HepG2 (cell line): ENCODE results near the gene OTC. TPM values are rescaled to one million over a fixed set of nuclear protein-coding genes. Genes with fewer than 3 reads are reported as not detected.

Experiments
- BRCA1 ChIP-seq: sonication (generic); formaldehyde crosslinking; IDR thresholded peaks from 2 replicates; pipeline ENCODE4 v1.4.0; 2020; ENCODE audit warnings: missing genetic modification reagents
- DPF2 ChIP-seq: sonication (generic); formaldehyde crosslinking; IDR thresholded peaks from 2 replicates; pipeline ENCODE4 v1.4.0; 2020; ENCODE audit warnings: mild to moderate bottlenecking, low read depth, missing genetic modification reagents, borderline replicate concordance
- E2F1 ChIP-seq: sonication (generic); formaldehyde crosslinking; IDR thresholded peaks from 2 replicates; pipeline ENCODE4 v1.5.0; 2020; ENCODE audit warnings: missing genetic modification reagents
- GZF1 ChIP-seq: sonication (generic); formaldehyde crosslinking; IDR thresholded peaks from 2 replicates; pipeline ENCODE4 v1.5.1; 2020; ENCODE audit warnings: mild to moderate bottlenecking, missing genetic modification reagents
- HDAC6 ChIP-seq: fragments of 200-600 bp; sonication (generic); IDR thresholded peaks from 2 replicates; pipeline ENCODE4 v1.7.0; 2017; ENCODE audit warnings: mild to moderate bottlenecking, antibody characterized with exemption, low read length, low read depth
- HMGA1 ChIP-seq: sonication (generic); formaldehyde crosslinking; conservative IDR thresholded peaks from 2 replicates; pipeline ENCODE4 v1.4.0; 2020; ENCODE audit warnings: missing genetic modification reagents
- IKZF4 ChIP-seq: sonication (generic); formaldehyde crosslinking; IDR thresholded peaks from 2 replicates; pipeline ENCODE4 v1.5.1; 2020; ENCODE audit warnings: borderline replicate concordance, mild to moderate bottlenecking, low read depth, missing genetic modification reagents; ENCODE audit errors: not compliant biosample characterization
- MIER2 ChIP-seq: IDR thresholded peaks from 2 replicates; pipeline ENCODE4 v1.6.1; 2016; ENCODE audit warnings: missing biosample characterization, missing genetic modification reagents
- MYC ChIP-seq: sonication (generic); formaldehyde crosslinking; IDR thresholded peaks from 2 replicates; pipeline ENCODE4 v1.9.0; 2021; ENCODE audit warnings: missing genetic modification reagents, borderline replicate concordance
- PHF5A ChIP-seq: IDR thresholded peaks from one replicate; pipeline ENCODE4 v1.6.1; 2018; ENCODE audit warnings: low read depth, missing genetic modification reagents; ENCODE audit not compliant: unreplicated experiment
- REL ChIP-seq: sonication (generic); formaldehyde crosslinking; conservative IDR thresholded peaks from 2 replicates; pipeline ENCODE4 v1.8.0; 2022; ENCODE audit warnings: mild to moderate bottlenecking, missing genetic modification reagents, moderate library complexity
- SALL1 ChIP-seq: sonication (generic); formaldehyde crosslinking; IDR thresholded peaks from 2 replicates; pipeline ENCODE4 v1.8.0; 2022; ENCODE audit warnings: mild to moderate bottlenecking, missing genetic modification reagents
- SAP130 ChIP-seq: IDR thresholded peaks from 2 replicates; pipeline ENCODE4 v1.6.1; 2016; ENCODE audit warnings: low read depth
- SKI ChIP-seq: fragments of 450-650 bp; IDR thresholded peaks from one replicate; pipeline ENCODE4 v1.6.1; 2018; ENCODE audit warnings: mild to moderate bottlenecking; ENCODE audit not compliant: partially characterized antibody
- SMYD3 ChIP-seq: sonication (generic); formaldehyde crosslinking; IDR thresholded peaks from 2 replicates; pipeline ENCODE4 v1.8.1; 2023; ENCODE audit warnings: mild to moderate bottlenecking, missing genetic modification reagents
- SP4 ChIP-seq: sonication (generic); formaldehyde crosslinking; IDR thresholded peaks from 2 replicates; pipeline ENCODE4 v1.8.1; 2023; ENCODE audit warnings: mild to moderate bottlenecking, missing genetic modification reagents
- SRSF1 ChIP-seq: fragments of 200-400 bp; formaldehyde crosslinking; optimal IDR thresholded peaks from 2 replicates; pipeline ENCODE3; 2017; ENCODE audit warnings: mild to moderate bottlenecking, low read depth, low read length, moderate library complexity
- SSRP1 ChIP-seq: IDR thresholded peaks from 2 replicates; pipeline ENCODE4 v1.6.1; 2016; ENCODE audit warnings: control low read depth
- THRA ChIP-seq: sonication (generic); formaldehyde crosslinking; IDR thresholded peaks from 2 replicates; pipeline ENCODE4 v1.4.0; 2020; ENCODE audit warnings: missing genetic modification reagents, borderline replicate concordance
- ZBTB8A ChIP-seq: sonication (generic); formaldehyde crosslinking; IDR thresholded peaks from 2 replicates; pipeline ENCODE4 v1.4.0; 2020; ENCODE audit warnings: mild to moderate bottlenecking, low read depth, missing genetic modification reagents, borderline replicate concordance
- ZFY ChIP-seq: sonication (generic); formaldehyde crosslinking; IDR thresholded peaks from 2 replicates; pipeline ENCODE4 v1.4.0; 2020; ENCODE audit warnings: missing genetic modification reagents
- ZKSCAN1 ChIP-seq: fragments of 150-350 bp; IDR thresholded peaks from 2 replicates; pipeline ENCODE4 v1.6.1; 2014; ENCODE audit warnings: low read length
- ZNF207 ChIP-seq: fragments of 450-650 bp; IDR thresholded peaks from 2 replicates; pipeline ENCODE4 v1.6.1; 2016; ENCODE audit warnings: antibody characterized with exemption, borderline replicate concordance
- ZNF232 ChIP-seq: sonication (generic); formaldehyde crosslinking; IDR thresholded peaks from 2 replicates; pipeline ENCODE4 v1.4.0; 2020; ENCODE audit warnings: missing genetic modification reagents, borderline replicate concordance
- ZNF253 ChIP-seq: sonication (generic); formaldehyde crosslinking; IDR thresholded peaks from 2 replicates; pipeline ENCODE4 v1.8.0; 2022; ENCODE audit warnings: mild to moderate bottlenecking, missing genetic modification reagents, borderline replicate concordance
- ZNF296 ChIP-seq: sonication (generic); formaldehyde crosslinking; conservative IDR thresholded peaks from 2 replicates; pipeline ENCODE4 v1.5.0; 2020; ENCODE audit warnings: mild to moderate bottlenecking, missing genetic modification reagents
- ZNF33B ChIP-seq: sonication (generic); formaldehyde crosslinking; IDR thresholded peaks from 2 replicates; pipeline ENCODE4 v1.5.1; 2020; ENCODE audit warnings: mild to moderate bottlenecking, missing genetic modification reagents
- ZNF430 ChIP-seq: sonication (generic); formaldehyde crosslinking; IDR thresholded peaks from 2 replicates; pipeline ENCODE4 v1.9.0; 2021; ENCODE audit warnings: mild to moderate bottlenecking, missing genetic modification reagents
- ZNF749 ChIP-seq: sonication (generic); formaldehyde crosslinking; IDR thresholded peaks from 2 replicates; pipeline ENCODE4 v1.8.0; 2022; ENCODE audit warnings: mild to moderate bottlenecking, missing genetic modification reagents, moderate library complexity, borderline replicate concordance
- ZNF776 ChIP-seq: sonication (generic); formaldehyde crosslinking; IDR thresholded peaks from 2 replicates; pipeline ENCODE4 v1.4.0; 2020; ENCODE audit warnings: mild to moderate bottlenecking, missing genetic modification reagents
- ZNF841 ChIP-seq: sonication (generic); formaldehyde crosslinking; IDR thresholded peaks from 2 replicates; pipeline ENCODE4 v1.8.1; 2023; ENCODE audit warnings: missing genetic modification reagents, borderline replicate concordance
- polyA plus RNA-seq, 8 experiments: library from polyadenylated mRNA; depleted of rRNA in 3 of 8; stranded (reverse) in 7 of 8; unstranded in 1 of 8; fragments of >200 nt; fragmentation: Illumina TruSeq in 4 of 8; extraction: Trizol in 4 of 8; gene quantifications; 2 replicates each; pipeline versions ENCODE4 v1.2.1 to v1.2.3, GENCODE V29; 2011 to 2016; ENCODE audit warnings: low read depth in 4 of 8, missing spikeins in 1 of 8, mixed read lengths in 1 of 8; ENCODE audit not compliant: insufficient read depth in 1 of 8
- total RNA-seq, 5 experiments: library from RNA; depleted of rRNA; stranded (reverse); fragments of >200 nt; fragmentation: Illumina TruSeq; extraction: Trizol; gene quantifications; 2 replicates each; pipeline ENCODE4 v1.2.3, GENCODE V29; 2016; ENCODE audit warnings: low read depth in 1 of 5

OTC gene
- total and polyA plus RNA-seq, 2 of the 13 experiments (the other 11 are each of a cell fraction or from before 2014, with no cell fraction given), result 0.04 to 1.8 TPM

- no peak for TF ChIP-seq IKZF4 (CRISPR knock-in tag)
- TF ChIP-seq REL (CRISPR knock-in tag), result 0 out of 2 replicates have a peak, but pooled peaks have one; percentile 42
- TF ChIP-seq ZNF841, result no peak
- TF ChIP-seq ZNF232 (CRISPR knock-in tag), result no peak
- TF ChIP-seq SKI, result peak; percentile 11
- peak; percentile 75 for TF ChIP-seq SALL1 (CRISPR knock-in tag)
- no peak for TF ChIP-seq ZNF296 (CRISPR knock-in tag)
- no peak for TF ChIP-seq SSRP1
- TF ChIP-seq SAP130 (CRISPR knock-in tag), result peak; percentile 95
- TF ChIP-seq HMGA1 (CRISPR knock-in tag), result no peak
- TF ChIP-seq ZFY, result peak; percentile 86
- 0 out of 2 replicates have a peak, but pooled peaks have one; percentile 52 for TF ChIP-seq E2F1
- no peak for TF ChIP-seq ZNF207
- TF ChIP-seq PHF5A (CRISPR knock-in tag), result peak; percentile 61
- no peak for TF ChIP-seq ZBTB8A (CRISPR knock-in tag)
- no peak for TF ChIP-seq ZNF430 (CRISPR knock-in tag)
- TF ChIP-seq SP4, result peak; percentile 75
- TF ChIP-seq BRCA1, result 0 out of 2 replicates have a peak, but pooled peaks have one; percentile 44
- no peak for TF ChIP-seq SRSF1
- no peak for TF ChIP-seq ZNF253 (CRISPR knock-in tag)
- TF ChIP-seq MYC (CRISPR knock-in tag), result peak; percentile 83; the same call in 1 of the 2 replicates
- no peak for TF ChIP-seq THRA
- no peak for TF ChIP-seq ZNF749 (CRISPR knock-in tag)
- 0 out of 2 replicates have a peak, but pooled peaks have one; percentile 32 for TF ChIP-seq ZNF776
- no peak for TF ChIP-seq GZF1 (CRISPR knock-in tag)
- no peak for TF ChIP-seq DPF2 (CRISPR knock-in tag)
- no peak for TF ChIP-seq ZNF33B
- TF ChIP-seq ZKSCAN1, result no peak
- TF ChIP-seq MIER2 (CRISPR knock-in tag), result no peak
- TF ChIP-seq HDAC6, result no peak
- no peak for TF ChIP-seq SMYD3 (CRISPR knock-in tag)
These were observed 25.2 kb upstream of the OTC start, which contains the start of gene RPGR (continued) for GRCh38 chrX:38327007-38327774.
